IMR-90 (cell line): ENCODE results near the gene SLC6A11. TPM values are rescaled to one million over a fixed set of nuclear protein-coding genes. Genes with fewer than 3 reads are reported as not detected.

Source experiments
- ATAC-seq: fragments of 200-7000 bp; cut with Tn5 transposase; 2 replicates; pipeline ENCODE4 v1.9.1; 2020; ENCODE audit warnings: low read depth, mild to moderate bottlenecking, moderate library complexity
- BruUV-seq: library from RNA; stranded (reverse); fragments of 400-500 nt; replicated peaks from 2 replicates; lab custom pipeline; 2021; lab: Mats Ljungman, UMichigan
- CTCF ChIA-PET: fragments of 300-600 bp; formaldehyde crosslinking; extraction: SDS; loops from one replicate; lab custom pipeline; 2021; ENCODE audit warnings: antibody characterized with exemption; lab: Yijun Ruan, JAX
- POLR2A ChIA-PET: fragments of 300-600 bp; sonication (Branson Sonifier 250); formaldehyde crosslinking; loops from one replicate; lab custom pipeline; 2022; ENCODE audit warnings: antibody characterized with exemption; ENCODE audit not compliant: unreplicated experiment; lab: Charles Lee
- DNase-seq: peaks from one replicate; pipeline ENCODE4 v3.0.0; 2013
- H2AFZ ChIP-seq: replicated peaks from 2 replicates; pipeline ENCODE3; 2013; ENCODE audit warnings: low read length, mild to moderate bottlenecking; ENCODE audit not compliant: poor library complexity
- H2AK5ac ChIP-seq: 2 replicates; pipeline ENCODE4 v1.6.1; 2013; ENCODE audit warnings: low read depth, low read length, inconsistent platforms
- H2AK9ac ChIP-seq: replicated peaks from 2 replicates; pipeline ENCODE3; 2013; ENCODE audit warnings: mild to moderate bottlenecking, low read depth, low read length, moderate library complexity; ENCODE audit not compliant: poor library complexity
- H2BK120ac ChIP-seq: 2 replicates; pipeline ENCODE4 v1.6.1; 2013; ENCODE audit warnings: low read depth, low read length, inconsistent platforms
- H2BK15ac ChIP-seq: 3 replicates; pipeline ENCODE4 v1.6.1; 2013; ENCODE audit warnings: low read depth, low read length, inconsistent platforms
- H2BK20ac ChIP-seq: 2 replicates; pipeline ENCODE4 v1.6.1; 2013; ENCODE audit warnings: low read depth, mild to moderate bottlenecking, inconsistent platforms, low read length, moderate library complexity
- H2BK5ac ChIP-seq: 2 replicates; pipeline ENCODE4 v1.6.1; 2013; ENCODE audit warnings: mild to moderate bottlenecking, low read depth, low read length, inconsistent platforms; ENCODE audit not compliant: poor library complexity, severe bottlenecking
- H3K14ac ChIP-seq: replicated peaks from 2 replicates; pipeline ENCODE4 v1.6.1; 2013; ENCODE audit warnings: low read depth, low read length, inconsistent platforms
- H3K18ac ChIP-seq: 2 replicates; pipeline ENCODE4 v1.6.1; 2013; ENCODE audit warnings: low read depth, low read length, control low read depth
- H3K23ac ChIP-seq: 2 replicates; pipeline ENCODE4 v1.6.1; 2013; ENCODE audit warnings: low read depth, low read length, inconsistent platforms
- H3K27ac ChIP-seq: 2 replicates; pipeline ENCODE4 v1.5.1; 2013; ENCODE audit warnings: mild to moderate bottlenecking, control low read depth, low read length; ENCODE audit not compliant: insufficient read depth
- H3K27me3 ChIP-seq: 2 replicates; pipeline ENCODE4 v1.6.1; 2013; ENCODE audit warnings: low read length; ENCODE audit not compliant: control insufficient read depth, insufficient read depth
- H3K36me3 ChIP-seq: 2 replicates; pipeline ENCODE4 v1.6.1; 2013; ENCODE audit warnings: low read length, mixed read lengths; ENCODE audit not compliant: control insufficient read depth, insufficient read depth
- H3K4ac ChIP-seq: 2 replicates; pipeline ENCODE4 v1.6.1; 2013; ENCODE audit warnings: low read depth, low read length, inconsistent platforms
- H3K4me1 ChIP-seq: 2 replicates; pipeline ENCODE4 v1.6.1; 2013; ENCODE audit warnings: low read length, mixed read lengths; ENCODE audit not compliant: control insufficient read depth, insufficient read depth
- H3K4me2 ChIP-seq: 2 replicates; pipeline ENCODE4 v1.6.1; 2013; ENCODE audit warnings: low read depth, mild to moderate bottlenecking, control low read depth, low read length, moderate library complexity
- H3K4me3 ChIP-seq: 2 replicates; pipeline ENCODE4 v1.5.1; 2013; ENCODE audit warnings: low read depth, mild to moderate bottlenecking, control low read depth, low read length, moderate library complexity; ENCODE audit not compliant: insufficient read depth
- H3K56ac ChIP-seq: 2 replicates; pipeline ENCODE4 v1.6.1; 2013; ENCODE audit warnings: low read length, inconsistent platforms; ENCODE audit not compliant: insufficient read depth; ENCODE audit errors: extremely low read depth
- H3K79me1 ChIP-seq, 2 experiments: 2 replicates each; pipeline ENCODE4 v1.6.1; 2013; ENCODE audit warnings: low read length in 2 of 2, inconsistent platforms in 1 of 2, low read depth in 1 of 2
- H3K9ac ChIP-seq: 2 replicates; pipeline ENCODE4 v1.6.1; 2013; ENCODE audit warnings: low read depth, low read length, control low read depth
- H3K9me1 ChIP-seq: 2 replicates; pipeline ENCODE4 v1.6.1; 2013; ENCODE audit warnings: low read length, inconsistent platforms; ENCODE audit not compliant: insufficient read depth
- H3K9me3 ChIP-seq: 2 replicates; pipeline ENCODE4 v1.6.1; 2013; ENCODE audit warnings: low read length; ENCODE audit not compliant: control insufficient read depth, insufficient read depth
- H4K20me1 ChIP-seq: 2 replicates; pipeline ENCODE4 v1.6.1; 2013; ENCODE audit warnings: low read length, inconsistent platforms; ENCODE audit not compliant: insufficient read depth
- H4K5ac ChIP-seq: 2 replicates; pipeline ENCODE4 v1.6.1; 2013; ENCODE audit warnings: mild to moderate bottlenecking, low read depth, low read length, control low read depth
- H4K8ac ChIP-seq, 2 experiments: 2 replicates each; pipeline ENCODE4 v1.6.1; 2013; ENCODE audit warnings: low read depth in 2 of 2, low read length in 2 of 2, control low read depth in 1 of 2, inconsistent platforms in 1 of 2
- H4K91ac ChIP-seq: 2 replicates; pipeline ENCODE4 v1.6.1; 2013; ENCODE audit warnings: low read depth, low read length, inconsistent platforms; ENCODE audit not compliant: insufficient read depth
- CHD1 ChIP-seq: IDR thresholded peaks from 2 replicates; pipeline ENCODE4 v1.6.1; 2012; ENCODE audit warnings: low read depth, low read length, improper control_type of control experiment
- FOS ChIP-seq: fragments of 150-350 bp; IDR thresholded peaks from 2 replicates; pipeline ENCODE4 v1.6.1; 2016; ENCODE audit warnings: low read depth, low read length
- MAFK ChIP-seq: IDR thresholded peaks from 2 replicates; pipeline ENCODE4 v1.6.1; 2012; ENCODE audit warnings: low read depth, low read length, improper control_type of control experiment
- MAZ ChIP-seq: IDR thresholded peaks from 2 replicates; pipeline ENCODE4 v1.6.1; 2012; ENCODE audit warnings: low read depth, mild to moderate bottlenecking, low read length, improper control_type of control experiment, moderate library complexity, borderline replicate concordance
- MXI1 ChIP-seq: IDR thresholded peaks from 2 replicates; pipeline ENCODE4 v1.6.1; 2012; ENCODE audit warnings: low read depth, mild to moderate bottlenecking, low read length, moderate library complexity, borderline replicate concordance
- POLR2A ChIP-seq: IDR thresholded peaks from 2 replicates; pipeline ENCODE4 v1.6.1; 2012; ENCODE audit warnings: mild to moderate bottlenecking, low read depth, low read length
- RAD21 ChIP-seq: IDR thresholded peaks from 2 replicates; pipeline ENCODE4 v1.6.1; 2012; ENCODE audit warnings: low read length, improper control_type of control experiment
- RCOR1 ChIP-seq: IDR thresholded peaks from 2 replicates; pipeline ENCODE4 v1.6.1; 2012; ENCODE audit warnings: mild to moderate bottlenecking, low read length, improper control_type of control experiment; ENCODE audit not compliant: insufficient replicate concordance
- RFX5 ChIP-seq: IDR thresholded peaks from 2 replicates; pipeline ENCODE4 v1.8.0; 2012; ENCODE audit warnings: low read depth, mild to moderate bottlenecking, low read length, moderate library complexity
- SMC3 ChIP-seq: fragments of 150-350 bp; IDR thresholded peaks from 2 replicates; pipeline ENCODE4 v1.6.1; 2016; ENCODE audit warnings: low read depth, mild to moderate bottlenecking, antibody characterized with exemption, low read length, moderate library complexity
- WGBS, 2 experiments: methylation state at CpG; one replicate each; pipeline versions ENCODE4 v1.1.5 to v1.1.7; 2013; ENCODE audit warnings: missing lambda C conversion rate in 2 of 2; ENCODE audit not compliant: insufficient read length in 1 of 2; ENCODE audit errors: extremely low coverage in 2 of 2; 5-methylcytosine and 5-hydroxymethylcytosine counted together
- dilution Hi-C: fragments of 300-500 bp; cut with HindIII; formaldehyde crosslinking; loops from one replicate; pipeline ENCODE4 v1.14.3; 2018; ENCODE audit warnings: low sequenced_read_pairs; ENCODE audit not compliant: unreplicated experiment
- in situ Hi-C: fragments of 300-500 bp; cut with MboI; formaldehyde crosslinking; loops from 3 replicates; pipeline ENCODE4 v1.14.3; 2019; ENCODE audit warnings: low sequenced_read_pairs, inconsistent platforms, mixed read lengths
- intact Hi-C: fragments of 100-400 bp; cut with micrococcal nuclease; formaldehyde crosslinking; loops from 2 replicates; pipeline ENCODE4 v1.10.0; 2022
- polyA plus RNA-seq, 3 experiments: library from polyadenylated mRNA; depleted of rRNA; stranded (reverse); fragments of >200 nt; gene quantifications; 2 replicates each; pipeline ENCODE4 v1.2.3, GENCODE V29; 2012; ENCODE audit warnings: low replicate concordance in 1 of 3
- total RNA-seq: library from RNA; depleted of rRNA; stranded (reverse); fragments of >200 nt; gene quantifications from 2 replicates; pipeline ENCODE4 v1.2.3, GENCODE V29; 2012
- TF ChIP-seq, protein P1 (sequence below): fragments of 150-350 bp; IDR thresholded peaks from 2 replicates; pipeline ENCODE4 v1.6.1; 2017; ENCODE audit warnings: mild to moderate bottlenecking, antibody characterized with exemption, low read length, low read depth

SLC6A11 gene
- total and polyA plus RNA-seq, 2 of the 4 experiments (the other 2 are of a cell fraction) = not detected

DNA sequence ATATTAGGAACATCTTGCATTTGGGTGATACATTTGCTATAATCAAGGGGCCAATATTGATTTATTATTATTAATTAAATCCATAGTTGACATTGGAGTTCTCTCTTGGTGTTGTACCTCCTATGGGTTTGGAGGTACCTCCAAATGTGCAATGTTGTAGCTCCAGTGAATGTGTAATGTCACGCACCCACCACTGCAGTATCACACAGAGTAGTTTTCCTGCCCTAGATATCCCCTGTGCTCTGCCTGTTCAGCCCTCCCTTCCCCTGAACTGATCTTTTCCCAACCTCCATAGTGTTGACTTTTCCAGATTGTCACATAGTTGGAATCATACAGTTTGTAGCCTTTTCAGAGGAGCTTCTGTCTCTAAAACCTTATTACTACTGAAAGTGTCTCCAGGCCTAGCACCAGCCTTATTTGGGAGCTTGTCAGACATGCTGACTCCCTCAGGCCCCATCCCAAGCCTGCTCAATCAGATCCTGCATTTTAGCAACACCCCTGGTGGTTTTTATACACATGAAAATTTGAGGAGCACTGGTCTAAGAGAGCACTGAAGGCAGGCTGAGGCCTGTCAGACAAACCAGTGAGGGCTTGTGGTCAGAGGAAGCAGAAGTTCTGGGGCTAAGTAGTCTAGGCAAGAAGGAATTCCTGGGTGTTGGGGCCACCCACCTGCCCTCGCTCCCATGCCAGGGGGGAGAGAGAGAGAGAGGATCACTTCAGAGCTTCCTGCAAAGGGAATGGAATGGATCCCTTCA is 73.4 kb downstream of the SLC6A11 start:
- Histone ChIP-seq H3K79me1 (no peaks in the 10 kb centered on the region), H3K9me3 (no peaks in the 10 kb centered on the region), H3K36me3 (no peaks in the 10 kb centered on the region), H3K4ac (no peak overlapping the region), H2BK5ac (no peak overlapping the region), H3K4me1 (no peaks in the 10 kb centered on the region), H2BK120ac (no peak overlapping the region), H3K9me1 (no peaks in the 10 kb centered on the region), H4K91ac (no peak overlapping the region), H3K4me2 (no peak overlapping the region), H4K8ac (no peak overlapping the region), H3K23ac (no peak overlapping the region), H3K27me3 (0 out of 2 replicates have a peak, but pooled peaks cover 1% of the 10 kb centered on the region), H3K56ac (no peak overlapping the region), H3K27ac (no peak overlapping the region), H3K14ac (no peak overlapping the region), H2AK5ac (no peak overlapping the region), H2AK9ac (no peak overlapping the region), H2AFZ (no peak overlapping the region), H2BK15ac (no peak overlapping the region), H3K9ac (no peak overlapping the region), H3K18ac (no peak overlapping the region), H4K5ac (no peak overlapping the region), H2BK20ac (no peak overlapping the region), H3K4me3 (no peak overlapping the region), H4K20me1 (no peaks in the 10 kb centered on the region)
- dilution Hi-C loops = no loop called here
- no peak for TF ChIP-seq CHD1
- no peak for TF ChIP-seq RAD21
- no peak for TF ChIP-seq FOS
- TF ChIP-seq POLR2A = no peak
- no peak for TF ChIP-seq MAZ
- no peak for TF ChIP-seq MXI1
- no peak for TF ChIP-seq SMC3
- TF ChIP-seq RCOR1 = no peak
- TF ChIP-seq, protein P1, sequence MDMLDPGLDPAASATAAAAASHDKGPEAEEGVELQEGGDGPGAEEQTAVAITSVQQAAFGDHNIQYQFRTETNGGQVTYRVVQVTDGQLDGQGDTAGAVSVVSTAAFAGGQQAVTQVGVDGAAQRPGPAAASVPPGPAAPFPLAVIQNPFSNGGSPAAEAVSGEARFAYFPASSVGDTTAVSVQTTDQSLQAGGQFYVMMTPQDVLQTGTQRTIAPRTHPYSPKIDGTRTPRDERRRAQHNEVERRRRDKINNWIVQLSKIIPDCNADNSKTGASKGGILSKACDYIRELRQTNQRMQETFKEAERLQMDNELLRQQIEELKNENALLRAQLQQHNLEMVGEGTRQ = no peak
- TF ChIP-seq RFX5 = no peak
- TF ChIP-seq MAFK = no peak
- intact Hi-C loops = loop anchor here (10.0 kb wide), 1 partner anchor 165 kb away; no protein-coding TSS in a partner anchor
- 20% methylated on average over 1 of the region's 2 CpGs; no CpG with 5 or more reads in 1 of the 2 experiments for WGBS, 2 experiments
- CTCF ChIA-PET = no interaction called here
- BruUV-seq = no TSS peak
- no peak for ATAC-seq
- POLR2A ChIA-PET = no interaction called here
- no peak for DNase-seq
- in situ Hi-C loops = no loop called here
